GM18867 (cell line): ENCODE data around the gene TLE5.
"Not testable (repeated sequence)": the region's sequence is repeated elsewhere in the genome, so short reads cannot be mapped to it uniquely, and the experiment has no call there.

ENCODE experiments used
- ATAC-seq: cut with Tn5 transposase; IDR thresholded peaks from one replicate; pipeline ENCODE4 v1.9.1; 2021; ENCODE audit warnings: mild to moderate bottlenecking, moderate library complexity; ENCODE audit not compliant: unreplicated experiment

Gene TLE5

DNA sequence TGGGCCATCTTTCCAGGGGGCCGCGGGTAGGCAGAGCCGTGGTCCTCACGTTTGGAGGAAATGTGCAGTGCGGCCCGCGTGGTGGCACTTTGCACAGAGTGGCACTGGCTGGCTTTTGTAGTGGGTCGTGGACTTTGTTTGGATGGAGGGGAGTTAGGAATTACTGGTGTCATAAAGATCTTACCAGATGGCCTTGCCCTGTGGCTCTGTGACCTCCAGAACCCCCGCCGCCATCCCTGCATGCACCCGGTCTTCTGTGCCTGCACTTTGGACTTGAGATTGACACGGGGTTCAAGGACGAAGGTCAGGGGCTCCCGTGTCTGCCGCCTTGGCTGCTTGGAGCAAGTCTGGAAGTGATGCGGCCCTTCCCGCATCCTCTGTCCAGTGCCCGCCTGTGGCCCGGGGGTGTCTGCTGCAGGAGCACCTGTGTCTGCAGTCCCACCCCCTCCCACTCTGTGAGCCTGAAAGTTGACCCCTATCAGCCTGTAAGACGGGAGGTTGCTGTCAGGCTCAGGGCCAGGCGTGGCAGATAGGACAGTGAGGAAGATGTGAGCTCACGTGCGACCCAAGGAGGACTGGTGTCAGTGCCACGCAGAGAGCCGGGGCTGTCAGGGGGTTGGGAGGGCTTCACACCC, 34.1 kb upstream of the TLE5 start:
- ATAC-seq: no peak

DNA sequence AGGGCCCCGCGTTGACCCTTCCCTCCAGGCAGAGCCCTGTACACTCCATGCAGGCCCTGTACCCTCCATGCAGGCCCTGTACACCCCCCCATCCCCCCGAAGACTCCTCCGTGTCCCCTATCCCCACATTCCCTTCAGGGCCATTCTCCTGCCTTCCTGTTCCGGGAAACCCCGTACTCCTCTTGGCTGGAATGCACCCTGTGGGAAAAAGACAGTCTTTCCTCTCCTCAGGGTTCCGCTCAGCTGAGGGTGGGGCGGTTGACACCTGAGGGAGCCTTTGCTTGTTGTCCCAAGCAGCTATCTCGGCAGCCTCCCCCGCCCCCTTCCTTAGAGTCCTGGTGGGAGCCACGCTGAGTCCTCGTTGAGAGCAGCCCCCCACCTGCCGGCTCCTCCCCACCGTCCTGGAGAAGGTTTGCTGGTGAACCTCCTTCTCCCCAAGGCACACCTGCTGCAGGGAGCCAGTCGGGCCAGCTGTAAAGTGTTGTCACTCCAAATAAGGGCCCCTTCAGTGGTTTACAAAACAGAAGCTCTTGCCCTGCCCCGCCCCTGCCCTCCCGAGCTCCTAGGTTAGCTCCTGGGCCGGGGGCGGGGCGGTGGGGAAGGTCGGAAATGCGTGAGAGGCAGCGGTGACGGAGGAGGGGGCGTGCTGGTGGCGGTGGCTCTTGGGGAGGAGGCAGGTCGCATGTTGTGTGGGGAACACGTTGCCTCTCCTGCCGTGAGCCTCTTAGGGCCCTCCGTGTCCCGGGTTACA, 33.3 kb upstream of the TLE5 start:
- ATAC-seq: no peak

DNA sequence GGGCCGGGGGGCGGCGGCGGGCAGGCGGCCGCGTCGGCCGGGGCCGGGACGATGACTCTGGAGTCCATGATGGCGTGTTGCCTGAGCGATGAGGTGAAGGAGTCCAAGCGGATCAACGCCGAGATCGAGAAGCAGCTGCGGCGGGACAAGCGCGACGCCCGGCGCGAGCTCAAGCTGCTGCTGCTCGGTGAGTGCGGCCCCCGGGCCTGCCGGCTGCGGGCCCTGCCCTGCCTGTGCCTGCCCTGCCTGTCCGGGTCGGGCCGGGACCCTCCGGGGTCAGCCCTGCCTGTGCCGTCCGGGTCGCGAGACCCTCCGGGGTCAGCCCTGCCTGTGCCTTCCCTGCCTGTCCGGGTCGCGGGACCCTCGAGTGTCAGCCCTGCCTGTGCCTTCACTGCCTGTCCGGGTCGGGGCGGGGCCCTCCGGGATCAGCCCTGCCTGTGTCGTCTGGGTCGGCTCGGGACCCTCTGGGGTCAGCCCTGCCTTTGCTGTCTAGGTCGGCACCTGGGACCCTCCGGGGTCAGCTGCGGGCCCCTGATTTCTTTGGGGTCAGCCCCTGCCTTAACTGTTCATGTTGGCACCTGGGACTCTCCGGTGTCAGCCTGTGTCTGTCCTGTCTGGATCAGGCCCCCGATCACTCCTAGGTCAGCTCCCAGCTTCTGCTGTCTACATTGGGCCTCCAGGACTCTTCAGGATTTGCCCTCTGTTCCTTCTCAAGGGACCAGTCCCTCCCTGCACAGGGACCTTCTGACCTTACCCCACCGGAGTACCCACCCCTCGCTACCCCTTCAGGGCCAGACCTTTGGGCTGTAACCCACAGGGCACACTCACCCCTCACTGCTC, 32.5 kb upstream of the TLE5 start:
- ATAC-seq: no peak

DNA sequence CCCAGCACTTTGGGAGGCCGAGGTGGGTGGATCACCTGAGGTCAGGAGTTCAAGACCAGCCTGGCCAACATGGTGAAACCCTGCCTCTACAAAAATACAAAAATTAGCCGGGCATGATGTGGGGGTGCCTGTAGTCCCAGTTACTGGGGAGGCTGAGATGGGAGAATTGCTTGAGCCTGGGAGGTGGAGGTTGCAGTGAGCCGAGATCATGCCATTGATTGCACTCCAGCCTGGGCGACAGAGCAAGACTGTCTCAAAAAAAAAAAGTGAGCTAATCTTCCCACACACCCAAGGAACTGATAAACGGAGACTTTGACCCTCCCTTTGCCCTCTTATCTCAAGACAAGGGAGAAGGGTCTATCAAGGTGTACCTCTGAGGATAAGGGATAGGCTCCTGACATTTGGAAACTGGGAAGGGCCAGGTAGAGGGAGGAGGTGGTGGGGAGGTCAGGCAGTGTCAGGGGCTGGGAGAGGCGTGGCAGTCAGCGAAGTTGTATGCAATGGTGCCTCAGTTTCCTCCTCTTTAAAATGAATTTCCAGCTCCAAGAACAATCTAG, 27.1 kb upstream of the TLE5 start:
- not testable (repeated sequence) for ATAC-seq

DNA sequence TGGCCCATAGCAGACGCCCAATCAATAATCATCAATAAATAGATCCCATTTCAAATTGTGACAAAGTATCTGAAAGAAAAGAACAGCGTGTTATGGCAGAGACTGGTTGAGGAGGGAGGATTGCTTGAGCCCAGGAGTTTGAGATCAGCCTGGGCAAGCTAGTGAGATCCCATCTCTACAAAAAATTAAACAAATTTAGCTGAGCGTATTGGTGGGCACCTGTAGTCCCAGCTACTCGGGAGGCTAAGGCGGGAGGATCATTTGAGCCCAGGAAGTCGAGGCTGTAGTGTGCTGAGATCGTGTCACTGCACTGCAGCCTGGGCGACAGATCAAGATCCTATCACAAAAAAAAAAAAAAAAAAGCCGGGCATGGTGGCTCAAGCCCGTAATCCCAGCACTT, 25.5 kb upstream of the TLE5 start:
- no peak for ATAC-seq

DNA sequence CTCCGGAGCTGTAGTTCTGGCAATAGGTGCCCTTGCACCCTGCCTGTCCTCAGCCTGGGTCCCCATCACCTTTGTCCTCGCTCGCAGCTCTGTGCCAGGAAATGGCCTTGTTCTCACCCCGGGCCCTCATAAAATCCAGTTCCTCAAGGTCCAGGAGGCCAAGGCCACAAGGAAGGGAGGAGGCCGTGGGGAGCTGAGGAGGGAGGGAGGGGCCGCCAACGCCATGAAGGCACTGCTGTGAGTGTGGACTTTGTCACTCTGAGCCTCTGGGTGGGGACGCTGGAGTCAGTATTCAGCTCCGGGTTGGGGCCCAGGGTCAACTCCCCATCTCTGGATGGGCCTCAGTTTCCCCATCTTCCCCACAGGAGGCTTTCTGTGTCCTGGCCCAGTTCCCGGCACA, 22.6 kb upstream of the TLE5 start:
- ATAC-seq: no peak

DNA sequence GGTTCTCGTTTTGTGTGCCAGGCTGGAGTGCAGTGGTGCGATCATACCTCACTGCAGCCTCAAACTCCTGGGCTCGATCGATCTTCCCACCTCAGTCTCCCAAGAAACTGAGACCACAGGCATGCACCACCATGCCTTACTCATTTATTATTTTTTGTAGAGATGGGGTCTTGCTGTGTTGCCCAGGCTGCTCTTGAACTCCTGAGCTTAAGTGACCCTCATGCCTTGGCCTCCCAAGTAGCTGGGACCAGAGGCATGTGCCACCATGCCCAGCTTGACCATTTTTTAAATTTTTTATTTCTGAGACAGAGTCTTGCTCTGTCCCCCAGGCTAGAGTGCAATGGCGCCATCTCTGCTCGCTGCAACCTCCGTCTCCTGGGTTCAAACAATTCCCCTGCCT, 21.7 kb upstream of the TLE5 start:
- no peak for ATAC-seq

DNA sequence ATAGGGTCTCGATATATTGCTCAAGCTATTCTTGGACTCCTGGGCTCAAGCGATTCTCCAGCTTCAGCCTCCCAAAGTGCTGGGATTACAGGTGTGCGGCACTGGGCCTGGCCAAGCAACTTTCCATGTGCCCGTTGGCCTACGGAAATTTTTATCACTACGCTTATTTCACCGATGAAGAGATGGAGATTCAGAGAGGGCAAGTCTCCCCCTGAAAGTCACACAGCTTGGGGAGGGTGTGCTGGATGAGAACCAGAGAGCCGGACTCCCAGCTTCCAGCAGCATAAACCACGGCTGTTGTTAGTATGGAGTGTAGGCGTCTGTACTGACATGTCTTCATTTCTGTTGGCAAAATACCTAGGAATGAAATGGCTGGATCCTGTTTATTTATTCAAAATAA, 20.0 kb upstream of the TLE5 start:
- no peak for ATAC-seq

DNA sequence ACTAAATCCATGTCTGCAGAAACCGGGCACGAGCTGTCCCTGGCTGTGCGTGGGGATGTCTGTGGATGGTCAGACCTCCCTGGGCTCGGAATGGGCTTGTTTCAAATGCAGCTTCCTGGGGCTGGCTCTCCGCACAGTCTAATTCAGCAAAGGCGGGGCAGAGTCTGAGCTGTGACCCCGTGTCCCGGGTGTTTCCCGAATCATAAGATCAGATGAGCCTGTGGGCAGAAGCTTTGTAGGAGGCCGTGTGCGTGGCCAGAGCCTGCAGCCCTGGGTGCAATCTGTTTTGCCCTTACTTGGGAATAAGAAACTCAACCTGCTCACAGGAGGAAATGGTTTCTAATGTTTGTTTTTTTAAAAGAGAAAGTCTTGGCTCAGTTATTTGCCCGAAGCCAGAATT, 18.0 kb upstream of the TLE5 start:
- ATAC-seq: no peak

DNA sequence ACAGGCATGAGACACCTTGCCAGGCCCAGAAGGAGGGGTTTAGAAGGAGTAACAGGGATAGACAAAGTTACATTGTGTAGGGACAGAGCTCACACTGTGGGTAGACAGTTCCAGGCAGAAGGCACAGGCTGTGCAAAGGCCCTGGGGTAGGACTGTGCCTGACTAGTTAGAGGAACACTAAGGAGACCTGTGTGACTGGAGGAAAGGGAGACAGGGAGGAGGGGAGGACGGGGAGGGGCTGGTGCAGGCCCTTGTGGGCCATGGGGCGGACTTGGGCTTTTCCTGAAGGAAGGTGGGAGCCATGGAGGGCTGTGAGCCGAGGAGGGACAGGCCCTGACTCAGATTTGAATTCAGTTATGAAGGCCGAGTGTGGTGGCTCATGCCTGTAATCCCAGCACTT, 17.3 kb upstream of the TLE5 start:
- no peak for ATAC-seq

DNA sequence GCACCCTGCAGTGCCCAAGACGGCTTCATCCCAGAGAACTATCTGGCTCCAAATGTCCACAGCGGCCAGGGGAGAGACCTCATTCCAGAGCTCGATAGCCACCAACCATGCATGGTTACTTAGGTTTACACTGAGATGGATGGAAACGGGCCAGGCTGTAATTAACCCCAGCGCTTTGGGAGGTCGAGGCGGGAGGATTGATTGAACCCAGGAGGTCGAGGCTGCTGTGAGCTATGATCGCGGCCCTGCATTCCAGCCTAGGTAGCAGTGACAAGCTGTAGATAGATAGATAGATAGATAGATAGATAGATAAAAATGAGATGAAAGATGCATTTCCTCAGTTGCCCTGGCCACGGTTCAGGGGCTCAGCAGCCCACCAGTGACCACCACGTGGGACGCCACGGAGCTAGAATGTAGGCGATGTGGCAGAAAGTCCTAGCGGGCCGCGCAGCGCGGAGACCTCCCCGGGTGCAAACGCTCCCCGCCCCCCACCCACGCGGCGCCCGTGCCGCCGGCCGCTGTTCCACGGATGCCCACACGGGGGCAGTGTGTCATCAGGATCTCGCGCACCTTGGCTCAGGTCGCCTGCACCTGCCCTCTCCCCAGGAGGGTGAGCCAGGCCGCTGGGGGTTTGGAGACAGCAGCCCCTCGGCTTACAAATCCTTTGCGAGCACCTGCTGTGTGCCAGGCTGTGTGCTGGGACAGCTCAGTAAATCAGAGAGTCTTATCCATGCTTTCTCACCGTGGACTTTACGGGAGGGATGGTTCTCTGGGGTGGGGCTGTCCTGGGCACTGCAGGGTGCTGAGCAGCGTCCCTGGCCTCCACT, 13.5 kb upstream of the TLE5 start:
- no peak for ATAC-seq

DNA sequence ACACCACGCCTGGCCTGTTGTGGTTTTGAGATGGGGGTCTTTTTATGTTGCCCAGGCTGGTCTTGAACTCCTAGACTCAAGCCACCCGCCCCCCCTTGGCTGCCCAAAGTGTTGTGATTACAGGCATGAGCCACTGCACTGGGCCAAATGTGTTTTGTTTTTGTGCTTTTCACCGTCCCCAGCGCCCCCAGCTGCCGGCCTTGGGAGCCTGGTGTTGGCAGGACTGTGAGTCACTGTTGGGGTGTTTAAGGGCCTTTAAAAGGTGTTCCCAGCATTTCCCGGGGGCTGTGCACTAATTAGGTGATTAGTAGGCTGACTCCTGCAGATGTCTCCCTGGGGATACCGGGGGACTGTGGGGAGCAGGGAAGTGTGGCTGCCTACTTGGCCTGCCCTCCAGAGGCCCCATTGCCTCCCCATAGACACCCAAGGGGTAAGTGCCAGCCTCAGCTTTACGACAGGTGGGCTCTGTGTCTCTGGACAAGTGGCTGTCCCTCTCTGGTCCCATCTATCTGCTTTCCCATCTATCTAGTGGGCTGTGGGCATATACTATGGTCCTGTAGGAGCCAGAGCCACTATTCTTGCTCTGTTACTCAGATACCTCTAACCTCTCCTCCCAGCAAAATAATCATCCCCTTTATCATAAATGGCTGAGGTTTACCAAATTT, 11.8 kb upstream of the TLE5 start:
- no peak for ATAC-seq

DNA sequence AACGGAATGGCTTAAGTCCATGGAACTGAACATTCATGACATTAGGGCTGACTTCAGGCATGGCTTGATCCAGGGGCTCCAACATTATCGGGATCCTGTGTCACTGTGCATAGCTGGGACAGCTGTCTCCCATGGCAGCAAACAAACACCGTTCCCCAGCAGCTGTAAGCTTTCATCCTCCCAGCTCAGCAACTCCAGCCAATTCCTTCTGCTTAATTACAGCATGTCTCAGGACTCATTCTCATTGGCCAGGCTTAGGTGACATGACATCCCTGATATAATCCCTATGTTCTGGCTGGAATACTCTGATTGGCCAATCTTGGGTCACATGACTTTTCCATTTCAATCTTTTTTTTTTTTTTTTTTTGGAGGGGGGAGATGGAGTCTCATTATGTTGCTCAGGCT, 10.9 kb upstream of the TLE5 start:
- no peak for ATAC-seq

DNA sequence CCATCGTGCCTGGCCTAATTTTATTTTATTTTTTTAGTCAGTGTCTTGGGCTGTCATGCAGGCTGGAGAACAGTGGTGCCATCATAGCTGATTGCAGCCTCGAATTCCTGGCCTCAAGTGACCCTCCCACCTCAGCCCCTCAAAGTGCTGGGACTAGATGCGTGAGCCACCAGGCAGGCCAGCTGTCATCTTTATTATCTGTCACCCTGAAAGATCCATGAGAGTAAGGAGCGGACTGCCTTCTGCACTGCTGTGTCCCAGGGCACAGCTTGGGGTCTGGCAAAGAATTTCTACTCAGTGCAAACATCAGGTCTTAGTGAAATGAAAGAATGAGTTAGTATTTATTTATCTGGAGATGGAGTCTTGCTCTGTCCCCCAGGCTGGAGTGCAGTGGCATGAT, 9.5 kb upstream of the TLE5 start:
- ATAC-seq: no peak

DNA sequence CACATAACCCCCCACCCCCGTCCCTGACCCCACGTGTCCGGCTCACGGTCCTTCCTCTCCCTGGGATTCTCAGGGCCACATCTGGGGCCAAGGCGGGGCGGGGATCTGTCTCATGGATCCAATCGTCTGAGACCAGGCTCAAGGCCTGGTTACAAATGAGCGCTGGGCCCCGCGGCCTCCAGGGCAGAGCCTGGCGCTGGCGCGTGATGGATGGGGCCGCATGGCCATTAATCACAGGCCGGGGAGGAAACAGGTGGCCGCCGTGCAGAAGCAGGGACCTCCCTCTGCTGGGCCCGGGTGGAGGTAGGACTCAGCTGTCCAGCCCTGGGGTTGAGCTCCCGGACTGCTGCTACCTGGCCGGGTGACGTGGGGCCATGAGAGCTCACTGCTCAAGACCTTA, 5.8 kb upstream of the TLE5 start:
- no peak for ATAC-seq

DNA sequence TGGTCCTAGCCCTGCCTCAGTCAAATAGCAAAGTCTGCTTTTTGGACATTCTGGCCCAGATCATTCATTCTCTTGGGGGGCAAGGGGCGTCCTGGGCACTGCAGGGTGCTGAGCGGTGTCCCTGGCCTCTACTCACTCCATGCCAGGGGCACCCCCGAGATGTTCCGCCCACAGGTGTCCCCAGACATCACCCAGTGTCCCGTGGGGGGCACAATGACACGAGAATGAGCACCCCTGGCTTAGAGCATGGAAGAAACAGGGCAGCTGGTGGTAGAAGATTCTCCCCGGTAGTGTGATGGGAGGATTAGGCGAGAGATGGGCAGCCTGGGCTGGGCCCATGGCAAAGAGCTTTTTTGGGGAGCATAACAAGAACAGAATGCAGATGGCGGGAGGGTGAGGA, 5.3 kb upstream of the TLE5 start:
- no peak for ATAC-seq

DNA sequence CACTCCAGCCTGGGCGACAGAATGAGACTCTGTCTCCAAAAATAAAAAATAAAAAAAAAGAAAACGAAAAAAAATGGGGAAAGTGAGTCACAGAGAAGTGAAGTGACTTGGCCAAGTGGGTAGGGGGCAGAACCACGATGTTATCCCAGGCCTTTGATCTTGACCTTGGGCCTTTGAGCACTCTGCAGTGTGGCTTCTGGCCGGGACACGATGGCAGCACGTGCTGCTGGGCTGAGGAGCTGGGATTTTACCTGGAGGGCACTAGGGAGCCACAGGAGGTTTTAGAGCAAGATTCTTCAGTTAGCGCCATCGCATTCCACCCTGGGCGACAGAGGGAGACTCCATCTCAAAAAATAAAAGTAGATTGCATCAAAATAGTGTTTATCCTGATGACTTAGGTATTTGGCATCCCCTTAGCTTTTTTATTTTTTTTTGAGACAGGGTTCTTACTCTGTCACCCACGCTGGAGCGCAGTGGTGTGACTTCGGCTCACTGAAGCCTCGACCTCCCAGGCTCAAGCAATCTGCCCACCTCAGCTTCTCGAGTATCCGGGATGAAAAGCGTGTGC, 4.3 kb upstream of the TLE5 start:
- ATAC-seq: no peak

DNA sequence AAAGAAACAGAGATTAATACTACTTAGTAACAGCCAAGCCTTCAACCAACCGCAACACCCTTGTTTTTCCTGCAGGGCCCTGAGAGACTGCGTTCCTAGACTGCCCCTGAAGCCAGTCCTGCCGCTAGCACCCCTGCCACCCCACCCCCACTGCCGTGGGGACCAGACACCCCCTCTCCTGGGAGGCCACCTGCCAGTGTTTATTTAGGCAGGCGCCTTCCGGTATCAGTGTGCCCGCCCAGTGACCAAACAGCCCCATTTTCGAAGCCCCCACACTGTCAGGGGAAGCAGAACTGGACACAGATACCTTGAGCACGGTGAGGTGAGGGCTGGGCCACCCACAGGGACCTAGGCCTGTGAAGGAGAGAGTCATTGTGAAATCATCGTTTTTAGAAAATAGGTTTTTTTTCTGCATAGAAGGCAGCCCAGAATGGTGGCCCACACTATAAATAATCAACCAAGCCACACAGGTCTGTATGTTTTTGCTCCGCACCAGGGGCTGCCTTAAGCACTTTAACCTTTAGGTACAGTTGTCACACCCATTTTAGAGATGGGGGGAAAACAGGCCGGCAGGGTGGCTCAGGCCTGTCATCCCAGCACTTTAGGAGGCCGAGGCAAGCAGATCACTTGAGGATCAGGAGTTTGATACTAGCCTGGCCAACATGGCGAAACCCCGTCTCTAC, 3.5 kb upstream of the TLE5 start:
- peak; percentile 49 for ATAC-seq

DNA sequence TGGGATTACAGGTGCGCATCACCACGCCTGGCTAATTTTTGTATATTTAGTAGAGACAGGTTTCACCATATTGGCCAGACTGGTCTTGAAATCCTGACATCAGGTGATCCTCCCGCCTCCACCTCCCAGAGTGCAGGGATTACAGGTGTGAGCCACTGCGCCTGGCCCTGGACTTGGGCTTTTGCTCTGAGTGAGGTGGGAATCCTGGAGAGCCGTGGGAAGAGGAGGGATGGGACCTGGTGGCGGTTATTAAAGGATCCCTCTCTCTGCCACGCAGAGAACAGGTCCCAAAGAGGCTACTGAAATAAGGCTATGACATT, 1.7 kb upstream of the TLE5 start:
- no peak for ATAC-seq
